Ramos (cell line): ENCODE data around the gene PSMD11.

ENCODE experiments used
- in situ Hi-C: fragments of 300-500 bp; cut with MboI; formaldehyde crosslinking; loops from one replicate; pipeline ENCODE4 v1.14.3; 2022; ENCODE audit warnings: low sequenced_read_pairs; ENCODE audit not compliant: unreplicated experiment

The PSMD11 gene

GRCh38 chr17:32461853-32462617, 17.7 kb downstream of the PSMD11 start:
- in situ Hi-C loops = no loop called here

GRCh38 chr17:32463304-32463703, 19.0 kb downstream of the PSMD11 start:
- in situ Hi-C loops = no loop called here

GRCh38 chr17:32464374-32464773, 20.1 kb downstream of the PSMD11 start:
- in situ Hi-C loops = no loop called here

DNA sequence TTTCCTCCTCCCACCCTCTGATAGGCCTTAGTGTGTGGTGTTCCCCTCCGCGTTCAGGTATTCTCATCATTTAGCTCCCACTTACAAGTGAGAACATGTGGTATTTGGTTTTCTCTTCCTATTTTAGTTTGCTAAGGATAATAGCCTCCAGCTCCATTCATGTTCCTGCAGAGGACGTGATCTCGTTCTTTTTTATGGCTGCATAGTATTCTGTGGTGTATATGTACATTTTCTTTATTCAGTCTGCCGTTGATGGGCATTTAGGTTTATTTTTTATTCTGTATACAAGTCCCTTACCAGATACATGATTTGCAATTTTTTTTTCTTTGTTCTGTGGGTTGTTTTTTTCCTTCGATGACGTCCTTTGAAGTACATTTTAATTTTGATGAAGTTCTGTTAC, 23.6 kb downstream of the PSMD11 start:
- in situ Hi-C loops = no loop called here

DNA sequence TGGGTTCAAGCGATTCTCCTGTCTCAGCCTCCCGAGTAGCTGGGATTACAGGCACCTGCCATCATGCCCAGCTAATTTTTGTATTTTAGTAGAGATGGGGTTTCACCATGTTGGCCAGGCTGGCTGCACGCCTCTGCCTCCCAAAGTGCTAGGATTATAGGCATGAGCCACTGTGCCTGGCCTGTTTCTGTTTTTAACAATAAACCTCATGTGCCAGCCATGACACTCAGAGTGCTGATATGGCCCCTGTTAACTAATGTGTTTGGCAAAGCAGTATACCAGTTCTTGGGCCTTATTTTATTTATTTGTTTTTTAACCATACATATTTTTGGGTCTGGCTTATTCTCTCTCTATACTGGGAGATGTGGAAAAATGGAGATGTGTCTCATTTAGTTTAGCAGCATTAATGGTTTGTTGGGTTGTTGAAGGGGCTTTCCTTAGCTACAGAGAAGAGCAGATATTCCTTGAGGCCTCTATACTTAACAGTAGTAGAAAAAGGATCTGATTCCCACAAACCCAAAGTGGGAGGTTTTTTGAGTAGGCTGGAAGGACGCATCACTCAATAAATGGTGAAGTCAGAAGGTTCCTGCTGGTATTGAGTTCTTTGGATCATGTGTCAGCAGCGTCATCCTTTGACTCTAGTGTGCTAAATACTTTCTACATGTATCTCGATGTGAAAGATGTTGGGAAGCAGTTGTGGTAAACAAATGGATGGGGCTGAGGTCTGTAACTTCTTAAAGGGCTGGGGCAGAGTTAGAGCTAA, 26.3 kb downstream of the PSMD11 start:
- in situ Hi-C loops = loop anchor here (10.0 kb wide), 1 partner anchor 134 kb away; no protein-coding TSS in a partner anchor

DNA sequence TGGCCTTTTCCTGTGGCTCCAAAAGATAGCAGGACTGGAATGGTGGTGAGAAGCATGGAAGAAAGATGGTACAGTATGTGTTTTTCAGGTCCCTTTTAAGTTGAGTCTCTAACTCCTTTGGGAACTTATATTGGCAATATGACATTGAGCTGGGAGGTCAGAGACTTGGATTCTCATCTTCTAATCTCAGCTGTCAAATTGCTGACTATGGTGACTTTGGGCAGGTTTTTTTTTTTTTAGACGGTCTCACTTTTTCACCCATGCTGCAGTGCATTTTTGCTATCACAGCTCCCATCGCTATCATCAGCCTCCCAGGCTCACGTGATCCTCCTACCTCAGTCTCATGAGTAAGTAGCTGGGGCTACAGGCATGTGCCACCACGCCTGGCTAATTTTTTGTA, 27.3 kb downstream of the PSMD11 start:
- in situ Hi-C loops = loop anchor here (10.0 kb wide), 1 partner anchor 133 kb away; no protein-coding TSS in a partner anchor

- in situ Hi-C loops = loop anchor here (10.0 kb wide), 1 partner anchor 130 kb away; no protein-coding TSS in a partner anchor
Observed at GRCh38 chr17:32475258-32475657, 30.9 kb downstream of the PSMD11 start.

GRCh38 chr17:32477220-32477619, 32.9 kb downstream of the PSMD11 start:
- in situ Hi-C loops = loop anchor here (10.0 kb wide), 1 partner anchor 128 kb away; no protein-coding TSS in a partner anchor

DNA sequence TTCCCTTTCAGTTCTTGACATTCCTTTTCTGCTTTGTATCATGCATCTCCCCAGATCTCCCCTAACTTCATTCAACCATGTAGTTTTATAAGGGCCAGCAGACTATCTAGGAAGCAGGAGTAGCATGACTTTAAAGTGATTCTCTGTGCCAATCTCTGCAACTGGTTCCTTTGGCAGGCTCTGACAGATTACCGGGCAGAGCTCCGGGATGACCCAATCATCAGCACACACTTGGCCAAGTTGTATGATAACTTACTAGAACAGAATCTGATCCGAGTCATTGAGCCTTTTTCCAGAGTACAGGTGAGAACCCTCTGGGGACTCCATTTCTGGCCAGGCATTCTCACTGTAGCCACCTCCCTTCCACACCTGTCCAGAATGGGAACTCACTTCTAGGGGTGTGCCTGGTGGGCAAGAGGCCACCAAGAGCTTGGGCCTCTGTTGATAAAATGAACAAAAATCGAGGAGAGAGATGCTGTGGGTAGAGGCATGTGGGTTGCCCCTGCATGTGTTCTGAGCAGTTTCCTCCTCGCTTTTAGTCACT, 34.8 kb downstream of the PSMD11 start:
- in situ Hi-C loops = loop anchor here (10.0 kb wide), 1 partner anchor 126 kb away; no protein-coding TSS in a partner anchor

DNA sequence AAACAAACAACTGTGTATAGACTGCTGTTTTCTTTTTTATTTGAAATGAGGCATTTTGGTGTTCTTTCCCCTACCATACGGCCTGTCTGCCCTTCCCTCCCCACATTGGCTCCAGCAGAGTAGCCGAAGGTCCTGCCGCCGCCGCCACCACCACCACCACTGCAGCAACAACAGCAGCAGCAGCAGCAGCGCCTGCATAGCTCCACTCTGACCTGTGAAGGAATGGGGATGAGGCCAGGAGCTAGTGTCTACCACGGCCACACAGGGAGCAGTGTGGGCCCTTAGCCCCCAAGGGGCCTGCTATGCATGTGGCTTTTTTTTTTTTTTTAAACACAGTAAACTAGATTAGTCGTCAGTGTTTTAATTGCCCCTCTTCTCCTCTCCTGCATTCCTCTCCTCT, 36.9 kb downstream of the PSMD11 start:
- in situ Hi-C loops = no loop called here

DNA sequence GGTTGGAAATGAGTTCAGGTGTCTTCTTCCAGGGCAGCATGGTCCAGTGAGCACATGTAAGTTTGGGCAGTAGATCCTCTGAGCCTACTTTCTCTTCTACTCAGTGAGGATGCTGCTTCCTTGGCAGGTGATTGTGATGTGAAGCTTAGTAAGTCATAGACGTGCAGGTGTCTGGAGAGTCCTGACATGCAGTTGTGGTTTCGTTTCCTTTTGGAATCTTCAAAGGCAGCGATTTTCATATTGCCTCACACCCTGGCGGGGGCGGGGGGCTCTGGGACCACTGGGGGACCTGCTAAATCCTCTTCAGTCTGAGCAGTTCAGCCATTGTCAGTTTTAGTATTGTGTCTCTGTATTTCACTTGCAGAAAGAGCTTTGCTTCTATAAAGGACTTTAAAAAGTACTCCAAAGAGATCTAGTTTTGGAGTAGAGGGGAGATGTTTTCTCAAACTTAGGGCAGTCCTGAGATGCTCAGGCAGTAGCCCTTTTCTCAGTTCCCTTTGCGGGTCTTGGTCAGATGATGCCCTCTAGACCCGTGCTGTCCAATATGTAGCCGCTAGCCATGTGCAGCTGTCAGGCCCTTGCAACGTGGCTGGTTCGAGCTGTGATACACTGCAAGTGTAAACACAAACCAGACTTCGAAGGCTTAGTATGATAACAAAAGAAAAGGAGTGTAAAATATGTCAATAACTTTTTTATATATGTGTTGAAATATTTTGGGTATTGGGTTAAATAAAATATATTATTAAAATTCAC, 38.4 kb downstream of the PSMD11 start:
- in situ Hi-C loops = no loop called here

GRCh38 chr17:32483451-32484019, 39.2 kb downstream of the PSMD11 start:
- in situ Hi-C loops = no loop called here

GRCh38 chr17:32484041-32484461, 39.7 kb downstream of the PSMD11 start:
- in situ Hi-C loops = no loop called here

DNA sequence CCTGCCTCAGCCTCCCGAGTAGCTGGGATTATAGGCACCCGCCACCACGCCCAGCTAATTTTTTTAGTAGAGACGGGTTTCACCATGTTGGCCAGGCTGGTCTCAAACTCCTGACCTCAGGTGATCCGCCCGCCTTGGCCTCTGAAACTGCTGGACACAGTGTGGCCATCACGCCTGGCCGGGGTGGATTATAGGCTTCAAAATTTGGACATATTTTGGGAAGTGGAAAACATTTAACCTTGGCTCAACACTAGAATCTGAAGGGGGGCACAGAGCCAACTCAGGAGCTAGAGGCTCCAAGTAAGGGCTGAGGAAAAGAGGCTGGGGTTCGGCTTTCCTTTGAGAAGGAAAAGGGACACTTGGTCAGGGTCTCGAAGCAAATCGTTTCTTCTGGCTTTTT, 40.3 kb downstream of the PSMD11 start:
- in situ Hi-C loops = no loop called here

- in situ Hi-C loops = no loop called here
Observed at GRCh38 chr17:32485261-32486110, 41.2 kb downstream of the PSMD11 start.

DNA sequence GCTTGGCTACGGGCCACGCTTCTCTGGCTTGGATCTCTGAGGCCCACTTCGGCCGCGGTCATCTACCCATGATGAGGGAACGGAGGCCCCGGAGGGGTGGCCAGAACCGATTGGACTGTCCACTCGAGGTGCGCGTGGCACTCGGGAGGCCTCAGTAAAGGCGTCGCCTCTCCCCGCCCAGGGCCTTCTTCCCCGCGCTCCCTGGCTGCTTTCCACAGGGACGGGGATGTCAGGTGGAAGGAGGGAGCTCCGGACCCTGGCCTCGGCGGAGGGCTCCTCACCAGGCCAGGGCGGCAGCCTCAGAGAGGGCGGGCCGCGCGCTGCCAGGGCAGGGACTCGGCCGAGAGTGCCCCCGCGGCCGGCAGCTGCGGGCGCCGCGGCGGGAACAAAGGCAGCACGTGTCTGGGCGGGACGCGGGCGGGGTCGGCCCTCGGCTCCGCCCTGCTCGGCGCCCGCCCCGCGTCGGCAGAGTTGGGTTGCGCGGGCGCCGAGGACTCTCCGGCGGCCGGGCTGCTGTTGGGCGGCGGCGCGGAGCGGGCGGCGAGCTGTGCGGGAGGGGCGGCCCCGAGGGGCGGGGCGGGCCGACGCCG, 41.9 kb downstream of the PSMD11 start:
- in situ Hi-C loops = no loop called here

DNA sequence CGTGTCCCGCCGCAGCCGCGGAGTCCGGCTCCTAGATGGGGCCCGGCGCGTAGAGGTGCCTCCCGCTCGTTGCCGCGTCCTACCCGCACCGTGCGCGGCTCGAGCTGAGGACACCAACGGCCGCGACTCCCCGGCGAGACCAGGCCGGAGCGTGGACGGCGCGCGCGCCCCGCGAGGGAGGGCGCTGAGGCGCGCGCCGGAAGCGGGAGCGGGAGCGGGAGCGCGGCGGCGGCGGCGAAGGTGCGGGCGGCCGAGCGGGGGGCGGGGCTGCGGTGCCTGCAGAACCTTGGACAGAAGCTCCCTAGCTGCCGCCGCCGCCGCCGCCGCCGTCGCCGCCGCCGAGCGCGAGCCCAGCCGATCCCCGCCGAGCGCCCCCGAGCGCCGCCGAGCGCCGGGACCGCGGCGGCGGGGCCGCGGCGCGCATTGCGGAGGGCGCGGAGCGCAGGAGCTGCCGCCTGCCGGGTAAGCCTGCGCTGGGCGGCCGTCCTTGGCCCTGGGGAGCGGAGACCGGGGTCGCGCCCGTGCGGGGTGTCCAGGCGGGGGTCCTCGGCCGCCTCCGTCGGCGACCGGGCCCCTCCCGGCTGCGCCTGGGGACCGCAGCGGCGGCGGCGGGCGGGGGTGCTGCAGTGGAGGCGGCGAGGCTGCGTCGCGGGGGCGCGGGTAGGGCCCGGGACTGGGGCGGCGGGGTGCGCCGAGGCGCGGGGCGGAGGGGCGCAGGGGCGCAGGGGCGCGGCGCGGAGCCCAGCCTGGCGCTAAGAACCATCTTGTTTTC, 42.6 kb downstream of the PSMD11 start, which contains the start of gene CDK5R1:
TSS of gene CDK5R1 (plus strand) at position 293 of the 772 bp plus-strand sequence. CDS start 628 bp downstream, outside the sequence.
- in situ Hi-C loops = no loop called here
